D721Med (cell line): ENCODE results near the gene MAMDC4.
"Not testable (repeated sequence)": the region's sequence is repeated elsewhere in the genome, so short reads cannot be mapped to it uniquely, and the experiment has no call there.

ENCODE experiments used
- DNase-seq: peaks from one replicate; pipeline ENCODE4 v3.0.0; 2011; ENCODE audit warnings: low spot score; ENCODE audit not compliant: insufficient read length
- FAIRE-seq: peaks from 2 replicates; lab custom pipeline; 2011; peaks lifted over from hg19 to GRCh38; lab: Jason Lieb, UNC
- CTCF ChIP-seq: IDR thresholded peaks from 2 replicates; pipeline ENCODE4 v1.5.1; 2012; ENCODE audit warnings: mild to moderate bottlenecking, control low read depth; ENCODE audit not compliant: insufficient read depth; ENCODE audit errors: missing control alignments

MAMDC4 gene

DNA sequence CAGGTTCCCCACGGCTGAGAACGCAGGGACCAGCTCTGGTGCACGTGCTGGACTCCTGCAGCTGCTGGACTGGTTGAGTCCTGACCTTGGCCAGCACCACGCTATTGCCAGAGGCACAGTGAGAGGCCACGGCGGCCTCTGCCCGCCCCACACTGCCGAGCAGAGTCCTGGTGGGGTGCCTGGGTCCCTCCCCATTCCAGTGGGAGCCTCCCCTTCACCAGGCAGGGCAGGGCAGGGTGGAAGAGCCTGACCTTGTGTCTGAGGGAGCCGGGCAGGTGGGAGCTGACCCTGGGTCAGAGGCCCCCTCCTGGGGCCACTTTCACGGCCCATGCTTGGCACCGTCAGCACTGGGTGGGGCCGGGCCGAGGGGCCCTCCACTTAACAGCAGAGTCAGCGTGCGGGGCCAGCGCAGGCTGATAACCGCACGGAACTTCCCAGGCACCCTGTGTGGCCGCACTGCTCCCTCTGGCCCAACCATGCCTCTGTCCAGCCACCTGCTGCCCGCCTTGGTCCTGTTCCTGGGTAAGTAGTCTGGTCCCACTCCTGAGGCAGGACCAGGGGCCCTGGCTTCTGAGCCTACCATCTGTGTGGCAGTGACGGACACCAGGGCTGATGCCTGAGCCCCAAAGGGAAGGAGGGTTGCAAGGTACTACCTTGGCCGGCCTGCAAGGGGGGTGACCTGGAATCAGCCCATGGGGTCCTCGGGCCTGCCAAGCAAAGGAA, at the start of gene MAMDC4:
Gene MAMDC4 (plus strand): TSS at position 406 of the 723 bp plus-strand sequence. CDS start 71 bp downstream, at position 477.
- FAIRE-seq (no peak), DNase-seq (no peak)
- no peak for TF ChIP-seq CTCF

- not testable (repeated sequence) for FAIRE-seq, DNase-seq
Measured at GRCh38 chr9:136803009-136803550, 49.1 kb upstream of the MAMDC4 start.

GRCh38 chr9:136803551-136804508, 48.3 kb upstream of the MAMDC4 start:
- no peak for TF ChIP-seq CTCF
- FAIRE-seq (no peak), DNase-seq (no peak)

GRCh38 chr9:136804509-136805206, 47.5 kb upstream of the MAMDC4 start:
- DNase-seq (no peak), FAIRE-seq (no peak)
- TF ChIP-seq CTCF, result no peak

GRCh38 chr9:136805207-136805740, 46.9 kb upstream of the MAMDC4 start:
- DNase-seq, result no peak
- no peak for TF ChIP-seq CTCF
- FAIRE-seq, result no peak

- FAIRE-seq (no peak), DNase-seq (no peak)
- no peak for TF ChIP-seq CTCF
Measured at GRCh38 chr9:136806067-136806466, 46.1 kb upstream of the MAMDC4 start.

- no peak for TF ChIP-seq CTCF
Measured at GRCh38 chr9:136806631-136807201, 45.4 kb upstream of the MAMDC4 start.

More at GRCh38 chr9:136806631-136807201, 45.4 kb upstream of the MAMDC4 start:
- FAIRE-seq, result no peak
- no peak for DNase-seq
